ENCODE results near the gene GPAT2. TPM values are rescaled to one million over a fixed set of nuclear protein-coding genes. Genes with fewer than 3 reads are reported as not detected.
A peak's percentile ranks its signal among the peaks of the same experiment; 100 is the strongest.
"Not testable (repeated sequence)": the region's sequence is repeated elsewhere in the genome, so short reads cannot be mapped to it uniquely, and the experiment has no call there.

The GPAT2 gene
- total and polyA plus RNA-seq, 5 donors from 2014 or later: 0.64 to 4.6 (median 1.1) TPM

DNA sequence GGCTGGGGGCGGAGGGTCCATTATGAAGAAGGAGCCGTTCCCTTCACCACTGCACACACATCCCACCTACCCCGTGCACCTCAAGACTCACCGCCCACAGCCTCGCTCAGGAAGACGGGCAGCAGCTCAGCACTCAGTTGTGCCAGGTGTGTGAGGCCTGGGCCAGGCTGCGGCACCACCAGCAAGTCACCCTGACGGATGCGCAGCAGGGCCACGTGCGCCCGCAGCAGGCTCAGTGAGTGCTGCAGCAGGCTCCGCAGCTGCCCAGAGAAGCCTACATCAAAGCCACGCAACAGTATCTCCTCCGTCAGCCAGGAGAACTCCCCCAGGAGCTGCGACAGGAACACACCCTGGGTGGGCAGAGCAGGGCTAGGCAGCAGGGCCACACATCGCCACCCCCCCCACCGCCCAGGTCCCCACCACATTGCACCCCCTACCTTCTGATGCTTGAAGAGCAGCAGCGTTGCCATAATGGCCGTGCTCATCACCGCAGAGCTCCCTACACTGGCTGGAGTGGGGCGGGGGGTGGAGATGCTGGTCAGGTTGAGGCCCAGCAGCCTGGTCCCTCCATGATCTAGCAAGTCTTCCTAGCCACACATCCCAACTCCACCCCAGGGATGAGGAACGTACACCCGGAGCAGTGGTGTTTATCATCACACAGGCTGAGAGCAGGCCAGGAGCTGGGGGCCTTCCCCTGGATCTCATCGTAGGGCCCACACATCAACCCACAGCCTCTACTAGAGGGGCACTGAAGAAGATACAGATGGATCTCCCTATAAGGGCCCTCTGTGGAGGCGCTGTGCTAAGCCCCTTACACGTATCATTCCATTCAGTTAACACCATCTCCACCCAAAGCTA lies 10.2 kb downstream of the GPAT2 start:
- no peaks in the 10 kb centered on the region for H3K9me3 Mint-ChIP-seq
- H3K27me3 Mint-ChIP-seq: no peaks in the 10 kb centered on the region
- Histone ChIP-seq H3K4me3 (ENCODE audit: low read depth, low read length) (no peak overlapping the region), H3K27ac (ENCODE audit: insufficient read depth, low read length, poor library complexity, severe bottlenecking) (no peak overlapping the region), H3K27me3 (ENCODE audit: control insufficient read depth, insufficient read depth, low read length) (no peaks in the 10 kb centered on the region), H3K36me3 (ENCODE audit: control insufficient read depth, insufficient read depth, low read length) (no peaks in the 10 kb centered on the region), H3K9me3 (ENCODE audit: control insufficient read depth in 2 of 2, low read length in 2 of 2) (no peaks in the 10 kb centered on the region), H3K4me1 (ENCODE audit: control insufficient read depth, insufficient read depth, low read length, poor library complexity, severe bottlenecking) (no peaks in the 10 kb centered on the region)
- no peak overlapping the region for H3K4me3 Mint-ChIP-seq
- DNase-seq (no peak), ATAC-seq (ENCODE audit: low read depth in 2 of 2) (no peak)
- H3K4me1 Mint-ChIP-seq: peaks cover 0 to 5% (median 2%) of the 10 kb centered on the region in 4 donors
- H3K27ac Mint-ChIP-seq: no peak overlapping the region
- peaks cover 5% of the 10 kb centered on the region for H3K36me3 Mint-ChIP-seq

GRCh38 chr2:96023701-96024100 lies 11.0 kb downstream of the GPAT2 start:
- not testable (repeated sequence) for DNase-seq; H3K9me3 Mint-ChIP-seq; H3K36me3 Mint-ChIP-seq; H3K4me3 Mint-ChIP-seq; H3K4me1 Mint-ChIP-seq; H3K27me3 ChIP-seq (ENCODE audit: control insufficient read depth, insufficient read depth, low read length); H3K4me1 ChIP-seq (ENCODE audit: control insufficient read depth, insufficient read depth, low read length, poor library complexity, severe bottlenecking); H3K27ac ChIP-seq (ENCODE audit: insufficient read depth, low read length, poor library complexity, severe bottlenecking); H3K4me3 ChIP-seq (ENCODE audit: low read depth, low read length); H3K9me3 ChIP-seq (ENCODE audit: control insufficient read depth in 2 of 2, low read length in 2 of 2); H3K27me3 Mint-ChIP-seq; H3K27ac Mint-ChIP-seq; H3K36me3 ChIP-seq (ENCODE audit: control insufficient read depth, insufficient read depth, low read length)
- ATAC-seq (ENCODE audit: low read depth in 2 of 2): peak in 1 of 2 donors; percentile 18

GRCh38 chr2:96022701-96023447 lies 11.8 kb downstream of the GPAT2 start:
- H3K27ac Mint-ChIP-seq; H3K9me3 ChIP-seq (ENCODE audit: control insufficient read depth in 2 of 2, low read length in 2 of 2); H3K36me3 Mint-ChIP-seq; H3K9me3 Mint-ChIP-seq; H3K4me1 Mint-ChIP-seq; H3K27me3 Mint-ChIP-seq; H3K4me3 ChIP-seq (ENCODE audit: low read depth, low read length); H3K4me3 Mint-ChIP-seq; H3K36me3 ChIP-seq (ENCODE audit: control insufficient read depth, insufficient read depth, low read length); H3K4me1 ChIP-seq (ENCODE audit: control insufficient read depth, insufficient read depth, low read length, poor library complexity, severe bottlenecking); H3K27me3 ChIP-seq (ENCODE audit: control insufficient read depth, insufficient read depth, low read length); H3K27ac ChIP-seq (ENCODE audit: insufficient read depth, low read length, poor library complexity, severe bottlenecking): not testable (repeated sequence)
- DNase-seq: peak; percentile 60 to 80 (median 70)
- ATAC-seq (ENCODE audit: low read depth in 2 of 2): peak; percentile 63 to 82

- H3K9me3 ChIP-seq (ENCODE audit: control insufficient read depth in 2 of 2, low read length in 2 of 2); H3K4me3 Mint-ChIP-seq; H3K4me1 ChIP-seq (ENCODE audit: control insufficient read depth, insufficient read depth, low read length, poor library complexity, severe bottlenecking); H3K36me3 ChIP-seq (ENCODE audit: control insufficient read depth, insufficient read depth, low read length); H3K4me3 ChIP-seq (ENCODE audit: low read depth, low read length); H3K4me1 Mint-ChIP-seq; H3K27ac Mint-ChIP-seq; DNase-seq; H3K36me3 Mint-ChIP-seq; H3K27me3 Mint-ChIP-seq; H3K9me3 Mint-ChIP-seq; H3K27me3 ChIP-seq (ENCODE audit: control insufficient read depth, insufficient read depth, low read length); H3K27ac ChIP-seq (ENCODE audit: insufficient read depth, low read length, poor library complexity, severe bottlenecking); ATAC-seq (ENCODE audit: low read depth in 2 of 2): not testable (repeated sequence)
Observed at GRCh38 chr2:96022126-96022525, 12.6 kb downstream of the GPAT2 start.

- not testable (repeated sequence) for H3K27me3 Mint-ChIP-seq; DNase-seq; H3K9me3 ChIP-seq (ENCODE audit: control insufficient read depth in 2 of 2, low read length in 2 of 2); H3K27ac Mint-ChIP-seq; H3K27ac ChIP-seq (ENCODE audit: insufficient read depth, low read length, poor library complexity, severe bottlenecking); H3K4me3 Mint-ChIP-seq; H3K27me3 ChIP-seq (ENCODE audit: control insufficient read depth, insufficient read depth, low read length); H3K36me3 ChIP-seq (ENCODE audit: control insufficient read depth, insufficient read depth, low read length); H3K9me3 Mint-ChIP-seq; H3K4me3 ChIP-seq (ENCODE audit: low read depth, low read length); H3K4me1 Mint-ChIP-seq; H3K4me1 ChIP-seq (ENCODE audit: control insufficient read depth, insufficient read depth, low read length, poor library complexity, severe bottlenecking); H3K36me3 Mint-ChIP-seq; ATAC-seq (ENCODE audit: low read depth in 2 of 2)
Observed at GRCh38 chr2:96021142-96021541, 13.6 kb downstream of the GPAT2 start.

DNA sequence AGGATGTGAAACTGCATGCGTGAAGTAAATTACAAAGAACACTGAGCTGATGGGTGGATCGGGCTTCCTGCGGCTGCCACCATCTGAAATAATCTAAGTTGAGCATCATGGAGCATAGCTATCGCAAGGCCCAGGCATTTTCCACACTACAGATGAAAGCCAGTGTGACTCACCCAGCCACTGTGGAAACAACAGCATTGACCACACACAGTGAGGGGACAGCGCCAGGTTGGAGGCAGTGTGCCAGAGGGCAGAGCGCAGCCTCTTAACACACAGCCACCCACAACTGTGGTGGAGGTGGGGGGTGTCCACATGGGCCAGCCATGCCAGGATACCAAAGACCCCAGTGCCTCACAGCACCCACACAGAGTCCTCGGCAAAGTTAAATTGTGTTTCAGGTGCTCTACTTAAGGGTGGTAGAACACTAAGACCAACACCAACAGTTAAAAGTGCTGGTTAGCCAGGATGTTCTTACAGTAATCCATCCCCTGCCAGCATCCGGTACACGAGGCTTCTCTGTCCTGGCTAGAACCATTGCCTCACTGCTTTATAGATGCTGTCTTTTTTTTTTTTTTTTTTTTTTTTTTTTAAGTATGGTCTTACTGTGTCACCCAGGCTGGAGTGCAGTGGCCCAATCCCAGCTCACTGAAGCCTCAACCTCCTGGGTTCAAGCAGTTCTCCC lies 14.7 kb downstream of the GPAT2 start:
- not testable (repeated sequence) for H3K27me3 ChIP-seq (ENCODE audit: control insufficient read depth, insufficient read depth, low read length); H3K27me3 Mint-ChIP-seq; ATAC-seq (ENCODE audit: low read depth in 2 of 2); H3K36me3 ChIP-seq (ENCODE audit: control insufficient read depth, insufficient read depth, low read length); H3K27ac ChIP-seq (ENCODE audit: insufficient read depth, low read length, poor library complexity, severe bottlenecking); H3K27ac Mint-ChIP-seq; DNase-seq; H3K4me1 ChIP-seq (ENCODE audit: control insufficient read depth, insufficient read depth, low read length, poor library complexity, severe bottlenecking); H3K4me3 Mint-ChIP-seq; H3K9me3 ChIP-seq (ENCODE audit: control insufficient read depth in 2 of 2, low read length in 2 of 2); H3K4me1 Mint-ChIP-seq; H3K9me3 Mint-ChIP-seq; H3K36me3 Mint-ChIP-seq; H3K4me3 ChIP-seq (ENCODE audit: low read depth, low read length)

GRCh38 chr2:96016321-96016720 lies 18.4 kb downstream of the GPAT2 start:
- H3K4me3 ChIP-seq (ENCODE audit: low read depth, low read length); H3K27me3 Mint-ChIP-seq; H3K9me3 ChIP-seq (ENCODE audit: control insufficient read depth in 2 of 2, low read length in 2 of 2); DNase-seq; ATAC-seq (ENCODE audit: low read depth in 2 of 2); H3K27me3 ChIP-seq (ENCODE audit: control insufficient read depth, insufficient read depth, low read length); H3K27ac ChIP-seq (ENCODE audit: insufficient read depth, low read length, poor library complexity, severe bottlenecking); H3K4me1 ChIP-seq (ENCODE audit: control insufficient read depth, insufficient read depth, low read length, poor library complexity, severe bottlenecking); H3K4me1 Mint-ChIP-seq; H3K9me3 Mint-ChIP-seq; H3K36me3 Mint-ChIP-seq; H3K4me3 Mint-ChIP-seq; H3K27ac Mint-ChIP-seq; H3K36me3 ChIP-seq (ENCODE audit: control insufficient read depth, insufficient read depth, low read length): not testable (repeated sequence)
